ENCODE results near the gene AGBL3. TPM values are rescaled to one million over a fixed set of nuclear protein-coding genes. Genes with fewer than 3 reads are reported as not detected.

Gene AGBL3
- total RNA-seq, 1 donor from 2014 or later: 0.58 TPM

- Histone ChIP-seq H2AFZ (replicated peaks) (no peak overlapping the region), H3K9me3 (ENCODE audit: low read depth) (no peaks in the 10 kb centered on the region), H3K79me2 (ENCODE audit: low read depth) (no peaks in the 10 kb centered on the region), H3K27ac (no peak overlapping the region), H3K9ac (no peak overlapping the region), H3K36me3 (no peaks in the 10 kb centered on the region), H3K27me3 (no peaks in the 10 kb centered on the region), H3K4me2 (no peak overlapping the region), H3K4me1 (peaks cover 15% of the 10 kb centered on the region), H3K4me3 (no peak overlapping the region), H4K20me1 (ENCODE audit: low read depth) (no peaks in the 10 kb centered on the region), H3F3A (ENCODE audit: low read depth) (no peaks in the 10 kb centered on the region)
- TF ChIP-seq CTCF (IDR thresholded peaks at IDR 0.05) (no peak), EZH2phosphoT487 (IDR thresholded peaks at IDR 0.05) (no peak), EZH2 (IDR thresholded peaks at IDR 0.05) (no peak)
- Mint-ChIP-seq H3K9me3 (no peaks in the 10 kb centered on the region), H3K27ac (no peak overlapping the region), H3K36me3 (peaks cover 10% of the 10 kb centered on the region), H3K4me3 (no peak overlapping the region), H3K27me3 (ENCODE audit: insufficient read depth, low read depth) (peaks cover 2% of the 10 kb centered on the region), H3K4me1 (peaks cover 14% of the 10 kb centered on the region)
- no peak for DNase-seq (ENCODE audit: low spot score)
These were observed 44.4 kb upstream of the AGBL3 start for GRCh38 chr7:134941952-134942351.

GRCh38 chr7:134942690-134943466 lies 43.4 kb upstream of the AGBL3 start:
- no peak for TF ChIP-seq EZH2phosphoT487 (IDR thresholded peaks at IDR 0.05)
- no peak for TF ChIP-seq CTCF (IDR thresholded peaks at IDR 0.05)
- no peak for TF ChIP-seq EZH2 (IDR thresholded peaks at IDR 0.05)
- no peak overlapping the region for H3K27ac Mint-ChIP-seq
- Histone ChIP-seq H3K36me3 (no peaks in the 10 kb centered on the region), H3K79me2 (ENCODE audit: low read depth) (no peaks in the 10 kb centered on the region), H2AFZ (replicated peaks) (no peak overlapping the region), H3K27me3 (no peaks in the 10 kb centered on the region), H3K9me3 (ENCODE audit: low read depth) (no peaks in the 10 kb centered on the region), H3K4me1 (peaks cover 10% of the 10 kb centered on the region), H3F3A (ENCODE audit: low read depth) (no peaks in the 10 kb centered on the region), H3K27ac (no peak overlapping the region), H3K4me2 (no peak overlapping the region), H4K20me1 (ENCODE audit: low read depth) (no peaks in the 10 kb centered on the region), H3K9ac (no peak overlapping the region), H3K4me3 (no peak overlapping the region)
- H3K4me3 Mint-ChIP-seq: no peak overlapping the region
- peaks cover 5% of the 10 kb centered on the region for H3K4me1 Mint-ChIP-seq
- peaks cover 2% of the 10 kb centered on the region for H3K27me3 Mint-ChIP-seq (ENCODE audit: insufficient read depth, low read depth)
- no peaks in the 10 kb centered on the region for H3K9me3 Mint-ChIP-seq
- DNase-seq (ENCODE audit: low spot score): no peak
- peaks cover 12% of the 10 kb centered on the region for H3K36me3 Mint-ChIP-seq

- H3K36me3 ChIP-seq: no peaks in the 10 kb centered on the region
- H3K4me2 ChIP-seq: no peak overlapping the region
- no peaks in the 10 kb centered on the region for H4K20me1 ChIP-seq (ENCODE audit: low read depth)
- no peak overlapping the region for H3K4me3 ChIP-seq
- DNase-seq (ENCODE audit: low spot score): peak; percentile 23
- Mint-ChIP-seq H3K27ac (no peak overlapping the region), H3K4me3 (no peak overlapping the region), H3K9me3 (no peaks in the 10 kb centered on the region), H3K27me3 (ENCODE audit: insufficient read depth, low read depth) (peaks cover 2% of the 10 kb centered on the region), H3K36me3 (peaks cover 12% of the 10 kb centered on the region), H3K4me1 (no peaks in the 10 kb centered on the region)
- no peak overlapping the region for H3K27ac ChIP-seq
- TF ChIP-seq EZH2phosphoT487 (IDR thresholded peaks at IDR 0.05) (no peak), EZH2 (IDR thresholded peaks at IDR 0.05) (no peak), CTCF (IDR thresholded peaks at IDR 0.05) (peak; percentile 46)
- H3K9me3 ChIP-seq (ENCODE audit: low read depth): no peaks in the 10 kb centered on the region
- no peak overlapping the region for H2AFZ ChIP-seq (replicated peaks)
- H3K9ac ChIP-seq: no peak overlapping the region
- H3F3A ChIP-seq (ENCODE audit: low read depth): no peaks in the 10 kb centered on the region
- H3K27me3 ChIP-seq: no peaks in the 10 kb centered on the region
- no peaks in the 10 kb centered on the region for H3K79me2 ChIP-seq (ENCODE audit: low read depth)
- peaks cover 10% of the 10 kb centered on the region for H3K4me1 ChIP-seq
These were observed 42.4 kb upstream of the AGBL3 start for GRCh38 chr7:134943785-134944400.
